Mucosa of gallbladder (tissue), 1 donor: ENCODE data around the gene SPTB. TPM values are rescaled to one million over a fixed set of nuclear protein-coding genes. Genes with fewer than 3 reads are reported as not detected.

ENCODE experiments used
- DNase-seq: peaks from one replicate; pipeline ENCODE4 v3.0.0-alpha.2; 2020; ENCODE audit warnings: low spot score
- total RNA-seq: library from RNA; stranded (reverse); gene quantifications from one replicate; pipeline ENCODE4 v1.2.1, GENCODE V29; 2021
- donor health status: DM: no; HTN: no; CAD: no.

The SPTB gene
- total RNA-seq, 1 donor from 2014 or later: 3.1 TPM

GRCh38 chr14:64711039-64711438 is 168.7 kb downstream of the SPTB start:
- no peak for DNase-seq

GRCh38 chr14:64709126-64709525 is 170.6 kb downstream of the SPTB start:
- DNase-seq: no peak

- no peak for DNase-seq
Measured at GRCh38 chr14:64708148-64709004, 171.3 kb downstream of the SPTB start.

GRCh38 chr14:64707661-64708060 is 172.0 kb downstream of the SPTB start:
- no peak for DNase-seq

GRCh38 chr14:64706593-64707193 is 173.0 kb downstream of the SPTB start:
- no peak for DNase-seq

- no peak for DNase-seq
Measured at GRCh38 chr14:64706119-64706592, 173.6 kb downstream of the SPTB start.

- no peak for DNase-seq
Measured at GRCh38 chr14:64705381-64706118, 174.2 kb downstream of the SPTB start.

- no peak for DNase-seq
Measured at GRCh38 chr14:64704743-64705380, 174.8 kb downstream of the SPTB start.

GRCh38 chr14:64704143-64704742 is 175.5 kb downstream of the SPTB start, which contains the start of gene PLEKHG3:
TSS of gene PLEKHG3 (plus strand) at chr14:64704424. CDS start at chr14:64727632, 23,208 bp downstream.
- DNase-seq: peak; percentile 87

- no peak for DNase-seq
Measured at GRCh38 chr14:64703395-64704142, 176.1 kb downstream of the SPTB start.

- DNase-seq: no peak
Measured at GRCh38 chr14:64702493-64703394, 177.0 kb downstream of the SPTB start.

GRCh38 chr14:64701660-64702059 is 178.0 kb downstream of the SPTB start:
- DNase-seq: no peak

GRCh38 chr14:64700894-64701293 is 178.8 kb downstream of the SPTB start:
- DNase-seq: no peak

GRCh38 chr14:64700290-64700689 is 179.4 kb downstream of the SPTB start:
- no peak for DNase-seq

- peak; percentile 70 for DNase-seq
Measured at GRCh38 chr14:64698903-64699302, 180.8 kb downstream of the SPTB start.

GRCh38 chr14:64696355-64696857 is 183.3 kb downstream of the SPTB start:
- no peak for DNase-seq
